GM19397 (cell line): ENCODE data around the gene TTC34.
"Not testable (repeated sequence)": the region's sequence is repeated elsewhere in the genome, so short reads cannot be mapped to it uniquely, and the experiment has no call there.

Experiments
- ATAC-seq: cut with Tn5 transposase; IDR thresholded peaks from one replicate; pipeline ENCODE4 v1.9.1; 2021; ENCODE audit warnings: mild to moderate bottlenecking, moderate library complexity; ENCODE audit not compliant: unreplicated experiment

The TTC34 gene

DNA sequence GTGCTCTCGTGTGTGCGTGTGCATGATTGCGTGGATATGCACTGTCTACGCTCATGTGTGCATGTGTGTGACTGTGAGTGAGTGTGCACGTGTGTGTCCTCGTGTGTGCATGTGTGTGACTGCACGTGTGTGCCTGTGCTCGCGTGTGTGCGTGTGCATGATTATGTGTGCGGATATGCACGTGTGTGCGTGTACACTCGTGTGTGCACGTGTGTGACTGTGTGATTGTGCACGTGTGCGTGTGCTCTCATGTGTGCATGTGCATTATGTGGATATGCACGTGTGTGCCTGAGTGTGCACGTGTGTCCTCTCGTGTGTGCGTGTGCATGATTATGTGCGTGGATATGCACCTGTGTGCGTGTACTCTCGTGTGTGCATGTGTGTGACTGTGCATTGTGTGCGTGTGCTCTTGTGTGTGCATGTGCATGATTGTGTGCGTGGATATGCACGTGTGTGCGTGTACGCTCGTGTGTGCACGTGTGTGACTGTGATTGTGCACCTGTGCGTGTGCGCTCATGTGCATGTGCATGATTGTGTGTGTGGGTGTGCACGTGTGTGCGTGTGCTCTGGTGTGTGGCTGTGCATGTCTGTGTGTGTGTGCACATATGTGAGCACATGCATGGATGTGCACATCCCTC lies 170.9 kb downstream of the TTC34 start:
- ATAC-seq, result no peak

DNA sequence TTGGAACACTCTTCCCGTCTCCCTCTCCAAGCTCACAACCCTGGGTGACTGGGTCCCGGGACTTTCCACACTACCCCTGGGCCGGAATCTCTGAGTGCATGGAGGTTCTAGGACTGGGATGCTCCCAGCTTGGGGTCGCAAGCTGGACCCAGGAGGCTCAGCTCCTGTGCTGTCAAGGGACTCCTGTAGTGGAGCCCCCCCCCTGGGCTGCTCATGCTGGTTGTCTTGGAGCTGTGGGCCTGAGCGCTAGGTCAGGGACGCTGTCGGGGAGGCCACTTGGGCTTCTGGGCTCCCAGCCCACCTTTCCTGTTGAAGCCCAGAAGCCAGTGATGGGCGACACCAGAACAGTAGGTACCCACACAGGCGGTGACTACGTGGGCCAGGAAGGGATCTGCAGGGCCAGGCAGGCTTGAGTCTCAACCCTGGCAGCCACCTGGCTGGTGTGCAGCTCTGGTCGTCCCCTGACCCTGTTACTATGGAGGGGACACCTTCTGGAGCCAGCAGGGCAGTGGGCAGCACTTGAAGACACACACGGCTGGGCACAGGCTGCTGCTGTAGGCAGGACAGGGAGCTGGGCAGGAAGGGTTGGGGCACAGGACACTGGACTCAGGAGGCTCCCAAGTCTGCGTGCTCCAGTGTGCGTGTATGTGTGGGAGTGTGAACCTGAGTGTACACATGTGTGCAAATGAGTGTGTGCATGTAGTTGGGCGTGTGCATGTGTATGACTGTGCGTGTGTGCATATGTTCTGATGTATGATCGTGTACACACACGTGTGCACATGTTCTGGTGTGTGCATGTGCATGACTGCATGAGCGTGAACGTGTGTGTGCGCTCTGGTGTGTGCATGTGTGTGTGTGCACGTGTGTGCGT lies 171.6 kb downstream of the TTC34 start:
- no peak for ATAC-seq

DNA sequence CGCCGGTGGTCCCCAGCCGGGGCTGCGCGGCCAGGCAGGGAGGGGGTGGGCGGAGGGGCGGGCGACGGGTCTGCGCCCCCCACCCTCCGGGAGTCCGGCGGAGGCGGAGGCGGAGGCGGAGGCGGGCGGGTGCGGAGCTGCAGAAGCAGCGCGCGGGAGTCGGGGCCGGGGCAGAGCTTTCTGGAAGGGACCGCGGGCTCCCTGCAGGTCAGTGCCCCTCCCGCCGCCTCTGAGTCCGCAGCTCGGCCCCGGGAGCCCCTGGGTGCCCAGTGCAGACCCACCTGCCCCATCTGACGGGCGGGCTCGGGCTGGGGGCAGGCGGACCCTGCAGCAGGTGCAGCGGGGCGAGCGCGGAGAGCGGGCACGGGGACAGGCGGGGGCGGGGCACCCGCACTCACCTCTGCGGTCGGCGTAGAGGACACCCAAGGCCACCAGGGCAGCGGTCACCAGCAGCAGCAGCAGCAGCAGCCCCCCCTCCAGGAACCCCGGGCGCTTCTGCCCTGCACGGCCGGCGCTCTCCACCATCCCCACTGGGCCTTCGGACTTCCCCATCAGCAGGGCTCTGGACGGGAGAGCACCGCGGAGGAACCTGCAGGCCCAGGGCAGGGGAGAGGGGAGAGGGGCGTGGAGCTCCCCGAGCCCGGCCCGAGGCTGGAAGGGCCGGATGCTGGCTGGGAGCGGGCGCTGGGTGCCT lies 172.4 kb downstream of the TTC34 start:
- ATAC-seq, result no peak

DNA sequence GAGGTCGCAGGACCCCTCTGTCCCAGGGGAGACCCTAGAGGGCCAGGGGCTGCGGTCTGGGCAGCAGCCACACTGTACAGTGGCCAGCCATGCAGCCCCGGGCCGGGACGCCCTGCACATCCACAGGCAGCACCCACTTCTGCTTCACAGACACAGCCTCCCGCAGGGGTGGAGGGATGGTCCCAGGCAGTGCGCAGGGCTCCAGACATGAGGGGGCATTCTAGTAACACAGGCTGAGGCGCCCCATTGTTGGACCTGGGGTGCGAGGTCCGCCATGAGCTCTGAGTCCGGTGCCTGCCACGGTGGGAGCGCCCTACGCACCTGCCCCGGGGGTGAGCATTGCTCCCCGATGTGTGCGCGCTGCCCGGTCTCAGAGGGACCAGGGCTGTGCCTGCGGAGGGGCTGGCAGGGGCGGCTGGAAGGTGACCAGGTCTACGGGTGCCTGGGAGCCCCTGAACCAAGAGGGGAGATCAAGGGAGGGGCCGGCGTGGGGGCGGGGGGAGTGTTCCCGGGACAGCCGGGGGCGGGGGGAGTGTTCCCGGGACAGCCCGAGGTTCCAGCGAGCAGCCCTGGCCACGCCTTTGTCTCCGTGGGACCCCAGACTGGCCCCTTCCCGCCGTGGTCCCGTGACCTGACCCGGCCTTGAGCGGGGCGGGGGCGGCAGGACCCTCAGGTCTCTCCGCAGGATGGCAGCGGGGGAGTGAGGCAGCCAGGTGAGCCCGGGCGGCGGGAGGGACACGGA lies 173.1 kb downstream of the TTC34 start:
- ATAC-seq, result no peak

DNA sequence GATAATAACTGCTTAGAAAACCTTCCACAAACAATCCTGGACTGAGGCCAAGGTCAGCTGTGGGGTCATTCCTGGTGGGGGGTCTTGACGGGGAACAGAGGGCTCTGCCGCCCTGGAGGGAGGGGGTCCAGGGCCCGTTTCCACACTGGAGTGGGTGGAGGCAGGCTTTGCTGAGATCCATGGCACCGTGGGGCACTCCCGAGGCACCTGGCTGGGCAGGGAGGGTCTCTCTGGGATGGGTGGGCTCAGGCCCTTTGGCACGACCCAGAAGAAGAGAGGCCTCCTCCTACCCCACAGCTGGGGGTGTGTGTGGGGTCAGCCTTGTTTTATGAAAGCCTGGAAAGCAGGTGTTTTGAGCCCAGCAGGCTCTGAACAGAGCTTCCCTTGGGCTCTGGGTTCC lies 173.7 kb downstream of the TTC34 start:
- ATAC-seq, result no peak

DNA sequence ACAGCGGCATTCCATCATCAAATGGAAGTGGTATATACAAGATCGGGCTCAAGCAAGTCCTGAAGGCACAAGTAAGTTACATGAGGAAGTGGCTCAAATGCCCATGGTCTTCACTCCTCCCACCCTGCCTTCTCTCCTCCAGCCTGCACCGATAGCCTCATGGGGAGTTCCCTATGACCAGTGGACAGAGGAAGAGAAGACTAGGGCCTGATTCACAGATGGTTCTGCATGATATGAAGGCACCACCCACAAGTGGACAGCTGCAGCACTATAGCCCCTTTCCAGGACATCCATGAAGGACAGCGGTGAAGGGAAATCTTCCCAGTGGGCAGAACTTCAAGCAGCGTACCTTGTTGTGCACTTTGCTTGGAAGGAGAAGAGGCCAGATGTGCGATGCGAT lies 175.7 kb downstream of the TTC34 start:
- ATAC-seq, result not testable (repeated sequence)

DNA sequence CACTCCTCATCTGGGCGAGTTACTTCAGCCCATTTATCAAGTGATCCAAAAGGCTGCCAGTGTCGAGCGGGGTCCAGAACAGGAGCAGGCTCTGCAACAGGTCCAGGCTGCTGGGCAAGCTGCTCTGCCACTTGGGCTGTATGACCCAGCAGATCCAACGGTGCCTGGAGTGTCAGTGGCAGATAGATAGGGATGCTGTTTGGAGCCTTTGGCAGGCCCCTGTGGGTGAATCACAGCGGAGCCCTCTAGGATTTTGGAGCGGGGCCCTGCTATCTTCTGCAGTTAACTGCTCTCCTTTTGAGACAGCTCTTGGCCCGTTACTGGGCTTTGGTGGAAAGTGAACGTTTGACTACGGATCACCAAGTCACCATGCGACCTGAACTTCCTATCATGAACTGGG lies 176.2 kb downstream of the TTC34 start:
- ATAC-seq, result no peak

DNA sequence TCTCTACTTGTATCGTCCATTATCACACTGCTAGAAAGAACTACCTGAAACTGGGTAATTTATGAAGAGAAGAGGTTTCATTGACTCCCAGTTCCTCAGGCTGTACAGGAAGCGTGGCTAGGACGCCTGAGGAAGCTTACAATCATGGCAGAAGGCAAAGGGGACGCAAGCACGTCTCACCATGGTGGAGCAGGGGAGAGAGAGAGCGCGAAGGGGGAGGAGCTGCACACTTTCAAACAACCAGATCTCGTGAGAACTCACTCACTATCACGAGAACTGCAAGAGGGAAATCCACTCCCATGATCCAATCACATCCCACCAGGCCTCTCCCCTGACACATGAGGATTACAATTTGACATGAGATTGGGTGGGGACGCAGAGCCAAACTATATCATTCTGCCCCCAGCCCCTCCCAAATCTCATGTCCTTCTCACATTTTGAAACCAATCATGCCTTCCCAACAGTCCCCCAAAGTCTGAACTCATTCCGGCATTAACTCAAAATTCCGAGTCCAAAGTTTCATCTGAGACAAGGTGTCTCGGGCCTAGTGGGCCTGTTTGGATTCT lies 176.7 kb downstream of the TTC34 start:
- ATAC-seq, result no peak

DNA sequence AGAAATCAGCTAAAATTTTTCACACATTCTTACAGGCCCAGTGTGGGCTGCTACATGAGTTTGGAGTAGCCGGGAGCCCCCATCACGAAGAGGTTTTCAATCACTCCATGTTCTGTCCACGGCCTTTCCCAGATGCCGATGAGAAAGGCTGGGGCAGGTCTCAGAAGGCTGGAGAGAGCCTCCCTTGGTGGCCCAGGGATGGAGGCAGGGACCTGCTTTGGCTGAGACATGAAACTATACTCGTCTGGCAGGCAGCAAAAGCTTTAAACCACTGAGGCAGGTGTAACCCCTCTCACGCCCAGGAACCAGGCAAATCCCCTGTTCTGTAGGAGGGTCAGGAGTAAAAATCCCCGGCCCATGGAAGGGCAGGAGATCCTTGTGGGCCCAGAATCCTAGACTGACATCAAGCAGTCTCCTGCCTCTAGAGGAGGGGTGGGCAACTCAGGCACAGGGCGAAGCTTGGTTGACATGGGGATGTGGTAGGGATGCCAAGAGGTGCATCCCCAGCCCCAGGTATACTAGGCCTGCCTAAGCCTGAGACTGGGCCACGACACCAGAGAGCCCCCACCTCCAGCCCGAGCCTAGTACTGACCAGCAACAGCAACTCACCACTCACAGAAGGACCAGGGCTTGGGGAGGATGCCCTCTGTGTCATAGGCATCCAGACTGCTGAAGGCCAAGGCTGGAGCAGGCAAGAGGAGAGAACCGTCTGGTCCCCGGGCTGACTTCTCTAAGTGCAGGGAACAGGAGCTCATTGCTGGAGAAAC lies 177.7 kb downstream of the TTC34 start:
- no peak for ATAC-seq

DNA sequence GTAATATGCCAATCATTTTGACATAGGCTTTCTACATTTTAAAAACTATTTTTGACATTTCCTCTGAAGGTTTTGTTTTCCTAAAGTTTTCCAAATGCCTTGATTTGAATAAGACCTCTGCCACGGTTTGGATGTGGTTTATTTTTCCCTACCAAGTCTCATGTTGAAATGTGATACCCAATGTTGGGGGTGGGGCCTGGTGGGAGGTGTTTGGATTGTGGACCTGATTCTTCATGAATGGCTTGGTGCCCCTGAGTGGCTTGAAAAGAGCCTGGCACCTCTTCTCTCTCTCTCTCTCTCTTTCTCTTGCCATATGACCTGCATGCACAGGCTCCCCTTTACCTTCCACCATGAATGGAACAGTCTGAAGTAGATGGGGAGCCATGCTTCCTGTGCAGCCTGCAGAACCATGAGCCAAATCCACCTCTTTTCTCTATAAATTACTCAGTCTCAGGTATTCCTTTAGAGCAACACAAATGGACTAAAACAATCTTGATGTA lies 183.5 kb downstream of the TTC34 start:
- no peak for ATAC-seq

DNA sequence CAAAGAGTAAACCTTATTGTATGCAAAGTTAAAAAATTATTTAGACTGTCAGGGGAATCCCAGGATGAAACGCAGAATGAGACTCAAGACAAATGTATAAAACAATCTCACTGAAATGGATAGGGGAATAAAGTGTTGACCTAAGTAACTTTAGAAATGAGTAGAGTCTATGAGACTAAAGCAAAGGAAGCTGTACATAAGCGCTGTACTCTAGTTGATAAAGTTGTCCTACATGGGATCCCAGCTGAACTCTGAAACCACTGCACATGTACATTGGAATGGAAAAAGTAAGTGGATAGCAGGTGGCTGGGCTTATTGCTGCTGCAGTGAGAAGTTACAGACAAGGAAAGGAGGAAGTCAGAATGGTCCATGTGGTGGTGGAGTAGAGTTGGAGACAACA lies 187.3 kb downstream of the TTC34 start:
- no peak for ATAC-seq

DNA sequence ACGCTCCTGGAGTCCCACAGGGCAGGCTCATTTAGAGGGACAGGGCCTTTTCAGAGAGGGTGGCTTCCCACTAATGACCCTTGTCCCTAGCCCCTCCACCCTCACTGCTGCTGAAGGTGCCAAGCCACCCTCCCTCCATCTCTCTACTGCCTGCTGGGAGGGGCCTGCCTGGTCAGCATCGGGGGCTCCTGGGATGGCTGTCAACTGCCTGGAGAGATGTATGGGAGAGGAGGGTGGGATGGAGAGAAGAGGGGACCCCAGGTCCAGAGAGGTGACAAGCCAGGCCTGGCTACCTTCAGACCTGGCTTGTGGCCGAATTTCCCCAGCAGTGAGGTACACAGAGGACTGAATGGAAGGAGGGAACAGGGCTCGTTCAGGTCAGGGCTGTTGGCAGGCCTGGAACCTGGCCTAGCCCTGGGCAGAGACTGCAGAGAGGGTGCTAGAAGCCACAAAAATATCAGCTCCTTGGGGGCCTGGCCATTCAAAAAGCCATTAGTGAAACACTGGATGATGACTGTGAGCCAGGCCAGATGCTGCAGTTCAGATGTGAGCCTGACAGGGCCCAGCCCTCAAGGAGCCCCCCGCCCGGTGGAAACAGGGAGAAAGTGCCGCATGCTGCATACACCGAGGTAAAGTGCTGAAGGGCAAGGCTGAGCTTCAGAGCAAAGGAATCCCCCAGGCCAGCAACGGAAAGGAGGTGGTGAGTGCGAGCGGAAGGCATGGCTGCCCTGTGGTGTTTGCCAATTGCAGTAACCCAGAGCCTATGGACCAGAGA lies 188.7 kb downstream of the TTC34 start:
- no peak for ATAC-seq

DNA sequence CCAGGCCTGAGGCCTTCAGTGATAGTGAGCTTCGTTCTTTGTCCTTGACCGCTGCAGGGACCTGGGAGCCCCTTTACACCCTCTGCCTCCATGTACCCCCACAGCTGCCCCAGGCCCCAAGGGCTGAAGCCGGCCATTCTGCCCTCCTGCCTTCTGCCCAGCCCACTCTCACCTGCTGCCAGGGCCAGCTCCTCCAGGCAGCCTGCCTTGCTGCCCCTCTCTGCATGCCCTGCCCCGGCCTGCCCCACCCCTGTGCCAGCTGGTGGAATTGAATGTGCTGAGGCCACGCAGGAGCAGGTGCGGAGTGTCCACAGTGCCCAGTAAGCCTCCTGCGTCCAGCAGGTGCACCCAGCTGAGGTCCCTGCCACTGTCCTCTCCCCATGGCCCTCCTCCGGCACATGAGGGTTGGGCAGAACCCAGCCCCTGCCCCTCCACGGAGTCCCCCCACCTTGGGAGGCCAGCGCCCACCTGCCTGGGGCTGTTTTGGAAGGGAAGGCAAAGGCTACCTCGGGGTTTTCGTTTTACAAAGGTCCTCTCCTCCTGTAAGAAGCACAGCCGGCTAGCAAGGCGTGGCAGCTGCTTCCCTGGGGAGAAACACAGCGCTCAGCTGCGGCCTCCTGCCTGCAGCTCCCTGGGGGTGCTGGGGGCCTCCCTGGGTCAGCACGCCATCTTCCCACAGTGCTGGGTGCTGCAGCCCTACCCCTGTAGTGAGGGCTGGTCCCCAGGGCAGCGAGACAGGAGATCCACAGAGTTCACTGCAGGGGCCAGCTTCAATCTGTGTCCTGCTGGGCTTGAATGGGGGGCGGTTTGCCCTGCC lies 189.7 kb downstream of the TTC34 start:
- no peak for ATAC-seq

DNA sequence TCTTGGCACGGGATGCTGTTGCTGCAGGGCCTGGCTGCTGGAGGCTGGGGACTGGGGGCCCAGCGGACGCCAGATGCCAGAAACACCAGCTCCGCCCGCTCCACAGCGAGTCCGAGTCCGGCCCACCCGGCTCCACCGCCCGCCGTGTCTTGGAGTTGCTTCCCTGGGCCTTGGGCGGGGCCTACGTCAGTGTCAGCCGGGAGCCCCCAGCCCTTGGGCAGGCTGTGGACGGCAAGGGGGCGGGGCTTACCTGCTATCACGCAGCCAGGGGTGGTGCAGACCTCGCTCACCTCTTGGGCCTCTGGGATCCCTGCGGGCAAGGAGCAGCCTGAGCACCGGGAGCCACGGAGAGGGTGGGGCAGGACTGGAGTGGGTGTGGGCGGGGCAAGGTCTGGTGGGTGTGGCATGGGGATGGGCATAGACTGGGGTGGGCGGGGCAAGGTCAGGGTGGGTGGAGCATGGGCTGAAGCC lies 190.4 kb downstream of the TTC34 start:
- no peak for ATAC-seq

DNA sequence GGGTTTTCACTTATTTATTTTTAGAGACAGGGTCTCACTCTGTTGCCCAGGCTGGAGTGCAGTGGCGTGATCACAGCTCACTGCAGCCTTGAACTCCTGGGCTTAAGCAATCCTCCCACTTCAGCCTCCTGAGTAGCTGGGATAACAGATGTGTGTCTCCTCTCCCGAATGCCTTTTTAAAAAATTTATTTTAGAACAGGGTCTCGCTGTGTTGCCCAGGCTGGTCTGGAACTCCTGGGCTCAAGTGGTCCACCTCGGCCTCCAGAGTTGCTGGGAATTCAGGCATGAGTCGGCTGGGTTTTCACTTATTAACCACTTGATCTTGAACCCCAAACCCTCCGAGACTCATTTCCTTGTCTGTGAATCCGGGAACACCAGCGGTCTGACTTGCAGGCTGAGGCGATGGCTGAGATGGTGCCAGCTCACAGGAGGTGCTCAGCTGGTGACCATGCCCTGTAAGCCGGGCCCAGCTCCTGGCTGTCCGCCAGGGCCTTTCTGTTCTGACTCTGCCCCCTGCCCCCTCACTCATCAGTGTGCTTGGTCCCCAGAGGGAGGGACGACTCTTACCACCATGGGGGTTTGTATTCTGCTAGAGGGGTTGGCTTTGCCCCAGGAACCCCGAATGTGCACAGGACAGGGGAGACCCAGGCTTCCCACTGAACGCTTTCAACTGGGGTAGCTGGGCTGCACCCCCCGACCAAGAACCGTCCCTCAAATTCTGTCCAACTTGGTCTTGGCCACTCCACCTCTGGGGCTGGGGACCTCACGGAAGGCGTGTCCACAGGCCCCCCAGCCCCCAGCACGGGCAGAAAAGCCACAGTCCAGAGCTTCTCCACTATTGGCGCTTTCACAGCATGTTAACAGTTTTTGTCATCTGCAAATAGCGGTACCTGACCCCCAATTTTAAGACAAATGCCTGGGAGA lies 191.2 kb downstream of the TTC34 start:
- no peak for ATAC-seq

DNA sequence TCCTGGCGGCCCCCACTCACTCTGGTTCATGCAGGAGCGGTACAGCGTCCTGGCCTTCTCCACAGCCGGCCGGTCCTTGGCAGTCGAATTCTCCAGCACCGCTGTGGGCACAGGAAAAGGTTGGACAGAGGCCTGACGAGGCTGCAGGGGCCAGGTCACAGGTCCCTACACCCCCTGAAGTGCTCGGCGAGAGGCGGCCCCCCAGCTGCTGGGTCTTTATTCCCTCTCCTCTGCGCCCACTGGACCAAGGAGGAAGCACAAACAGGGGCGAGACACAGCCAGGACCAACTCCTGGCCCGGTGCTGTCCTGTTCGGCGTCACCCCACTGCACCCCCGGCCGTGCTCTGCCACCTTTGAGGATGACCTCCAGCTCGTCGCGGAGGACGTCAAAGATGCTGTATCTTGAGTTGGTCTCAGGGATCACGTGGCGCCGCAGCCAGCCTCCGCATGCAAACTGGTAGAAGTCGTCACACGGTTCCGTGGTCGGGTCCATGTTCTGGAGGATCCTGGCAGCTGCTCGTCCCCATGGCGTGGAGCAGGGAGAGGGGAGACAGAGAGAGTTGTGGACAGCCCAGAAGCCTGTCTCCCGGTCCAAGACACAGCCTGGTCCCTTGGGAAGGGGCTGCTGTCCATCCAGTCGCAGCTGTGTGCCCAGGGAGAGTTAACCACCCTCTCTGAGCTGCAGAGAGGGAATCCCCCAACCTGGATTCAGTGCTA lies 192.0 kb downstream of the TTC34 start:
- no peak for ATAC-seq
